Central memory CD4-positive, alpha-beta T cell (primary cell): ENCODE data around the gene VTI1A.
"Not testable (repeated sequence)": the region's sequence is repeated elsewhere in the genome, so short reads cannot be mapped to it uniquely, and the experiment has no call there.

ENCODE experiments used
- DNase-seq: peaks from one replicate; pipeline ENCODE4 v3.0.0; 2022

The VTI1A gene

GRCh38 chr10:112589081-112589480 is 142.1 kb downstream of the VTI1A start:
- no peak for DNase-seq

- DNase-seq, result not testable (repeated sequence)
Measured at GRCh38 chr10:112590786-112591185, 143.8 kb downstream of the VTI1A start.

GRCh38 chr10:112593023-112593422 is 146.0 kb downstream of the VTI1A start:
- no peak for DNase-seq

- no peak for DNase-seq
Measured at GRCh38 chr10:112601214-112602090, 154.4 kb downstream of the VTI1A start.

- no peak for DNase-seq
Measured at GRCh38 chr10:112603062-112603461, 156.0 kb downstream of the VTI1A start.

GRCh38 chr10:112605063-112605462 is 158.0 kb downstream of the VTI1A start:
- DNase-seq, result no peak

GRCh38 chr10:112607506-112607905 is 160.5 kb downstream of the VTI1A start:
- no peak for DNase-seq

- DNase-seq, result no peak
Measured at GRCh38 chr10:112613620-112614019, 166.6 kb downstream of the VTI1A start.

- DNase-seq, result no peak
Measured at GRCh38 chr10:112614072-112614471, 167.1 kb downstream of the VTI1A start.

GRCh38 chr10:112614586-112614985 is 167.6 kb downstream of the VTI1A start:
- DNase-seq, result no peak

- no peak for DNase-seq
Measured at GRCh38 chr10:112615269-112615668, 168.3 kb downstream of the VTI1A start.

- no peak for DNase-seq
Measured at GRCh38 chr10:112616647-112617046, 169.6 kb downstream of the VTI1A start.

GRCh38 chr10:112618814-112619213 is 171.8 kb downstream of the VTI1A start:
- DNase-seq, result no peak

GRCh38 chr10:112619556-112619955 is 172.5 kb downstream of the VTI1A start:
- DNase-seq, result no peak

- no peak for DNase-seq
Measured at GRCh38 chr10:112622786-112623185, 175.8 kb downstream of the VTI1A start.

GRCh38 chr10:112624546-112625048 is 177.6 kb downstream of the VTI1A start:
- no peak for DNase-seq

GRCh38 chr10:112628951-112629609 is 182.1 kb downstream of the VTI1A start:
- no peak for DNase-seq

- DNase-seq, result no peak
Measured at GRCh38 chr10:112631501-112632400, 184.7 kb downstream of the VTI1A start.

GRCh38 chr10:112634096-112634830 is 187.2 kb downstream of the VTI1A start:
- DNase-seq, result no peak

GRCh38 chr10:112637901-112638300 is 190.9 kb downstream of the VTI1A start:
- DNase-seq, result no peak

GRCh38 chr10:112639298-112639697 is 192.3 kb downstream of the VTI1A start:
- no peak for DNase-seq

GRCh38 chr10:112640638-112641037 is 193.6 kb downstream of the VTI1A start:
- DNase-seq, result no peak
